Stimulated activated CD4-positive, alpha-beta T cell treated with anti-CD3 and anti-CD28 coated beads, Interleukin-4, amount 100 ng/mL, for 24 hours (primary cell): ENCODE data around the gene SNAP25.

ENCODE experiments used
- DNase-seq: peaks from one replicate; pipeline ENCODE4 v3.0.0-alpha.2; 2020

Gene SNAP25

GRCh38 chr20:10306440-10307358 lies 88.1 kb downstream of the SNAP25 start:
- no peak for DNase-seq

- no peak for DNase-seq
These were observed 88.7 kb downstream of the SNAP25 start for GRCh38 chr20:10307359-10307735.

GRCh38 chr20:10308652-10309051 lies 90.0 kb downstream of the SNAP25 start:
- DNase-seq, result no peak

- DNase-seq, result no peak
These were observed 90.7 kb downstream of the SNAP25 start for GRCh38 chr20:10309326-10309725.

- no peak for DNase-seq
These were observed 93.5 kb downstream of the SNAP25 start for GRCh38 chr20:10312111-10312510.

- DNase-seq, result no peak
These were observed 94.6 kb downstream of the SNAP25 start for GRCh38 chr20:10313215-10313614.

GRCh38 chr20:10313701-10314100 lies 95.1 kb downstream of the SNAP25 start:
- no peak for DNase-seq

- no peak for DNase-seq
These were observed 95.6 kb downstream of the SNAP25 start for GRCh38 chr20:10314198-10314597.

GRCh38 chr20:10315138-10315537 lies 96.5 kb downstream of the SNAP25 start:
- no peak for DNase-seq

- DNase-seq, result no peak
These were observed 98.0 kb downstream of the SNAP25 start for GRCh38 chr20:10316582-10316981.

GRCh38 chr20:10318291-10319024 lies 99.8 kb downstream of the SNAP25 start:
- DNase-seq, result no peak

GRCh38 chr20:10319855-10320254 lies 101.2 kb downstream of the SNAP25 start:
- DNase-seq, result no peak

GRCh38 chr20:10321138-10321717 lies 102.6 kb downstream of the SNAP25 start:
- DNase-seq, result no peak

- DNase-seq, result no peak
These were observed 103.7 kb downstream of the SNAP25 start for GRCh38 chr20:10322073-10323012.

- DNase-seq, result no peak
These were observed 105.1 kb downstream of the SNAP25 start for GRCh38 chr20:10323729-10324128.

GRCh38 chr20:10324198-10324847 lies 105.7 kb downstream of the SNAP25 start:
- no peak for DNase-seq

GRCh38 chr20:10328897-10329255 lies 110.2 kb downstream of the SNAP25 start:
- no peak for DNase-seq

GRCh38 chr20:10329387-10330005 lies 110.9 kb downstream of the SNAP25 start:
- DNase-seq, result no peak

GRCh38 chr20:10330071-10330470 lies 111.4 kb downstream of the SNAP25 start:
- no peak for DNase-seq

- no peak for DNase-seq
These were observed 114.2 kb downstream of the SNAP25 start for GRCh38 chr20:10332656-10333415.
